Immature natural killer cell (primary cell): Measurements from ENCODE around the gene DYNLT2. TPM values are rescaled to one million over a fixed set of nuclear protein-coding genes. Genes with fewer than 3 reads are reported as not detected.
"Not testable (repeated sequence)": the region's sequence is repeated elsewhere in the genome, so short reads cannot be mapped to it uniquely, and the experiment has no call there.

Experiments used
- DNase-seq, 3 donors: peaks; one replicate each; pipeline ENCODE4 v3.0.0; 2022; ENCODE audit warnings: mixed read lengths in 1 of 3
- H3K27ac Mint-ChIP-seq, 6 donors: one replicate each; pipeline ENCODE4 v1.8.0; 2020; ENCODE audit warnings: mixed read lengths in 6 of 6, mild to moderate bottlenecking in 5 of 6, inconsistent platforms in 4 of 6, moderate library complexity in 3 of 6
- H3K27me3 Mint-ChIP-seq, 3 donors: one replicate each; pipeline ENCODE4 v1.8.0; 2020 to 2021; ENCODE audit warnings: low read depth in 3 of 3, mild to moderate bottlenecking in 3 of 3, mixed read lengths in 3 of 3, moderate library complexity in 3 of 3, inconsistent platforms in 1 of 3
- H3K36me3 Mint-ChIP-seq, 3 donors: one replicate each; pipeline ENCODE4 v1.8.0; 2020; ENCODE audit warnings: mixed read lengths in 3 of 3, inconsistent platforms in 2 of 3, mild to moderate bottlenecking in 2 of 3
- H3K4me1 Mint-ChIP-seq, 2 donors: one replicate each; pipeline ENCODE4 v1.8.0; 2020; ENCODE audit warnings: inconsistent platforms in 2 of 2, mild to moderate bottlenecking in 2 of 2, mixed read lengths in 2 of 2, moderate library complexity in 1 of 2
- H3K4me3 Mint-ChIP-seq, 5 donors: one replicate each; pipeline ENCODE4 v1.8.0; 2020; ENCODE audit warnings: mild to moderate bottlenecking in 5 of 5, mixed read lengths in 5 of 5, inconsistent platforms in 3 of 5, moderate library complexity in 3 of 5
- H3K9me3 Mint-ChIP-seq, 6 donors: one replicate each; pipeline ENCODE4 v1.8.0; 2020; ENCODE audit warnings: mild to moderate bottlenecking in 6 of 6, mixed read lengths in 6 of 6, inconsistent platforms in 4 of 6, moderate library complexity in 3 of 6
- polyA plus RNA-seq, 3 donors: library from polyadenylated mRNA; unstranded; fragments of 300-500 nt; fragmentation: Illumina TruSeq; gene quantifications; one replicate each; pipeline ENCODE4 v1.2.3, GENCODE V29; 2021

DYNLT2 gene
- polyA plus RNA-seq, 3 donors from 2014 or later = 0.21 to 0.68 (median 0.40) TPM

- Mint-ChIP-seq H3K36me3 (peaks cover 18 to 47% (median 28%) of the 10 kb centered on the region in 3 donors), H3K27me3 (peaks cover 0 to 4% (median 0%) of the 10 kb centered on the region in 3 donors), H3K4me1 (peaks cover 0 to 5% of the 10 kb centered on the region in 2 donors), H3K27ac (no peak overlapping the region), H3K9me3 (no peaks in the 10 kb centered on the region), H3K4me3 (no peak overlapping the region)
- DNase-seq = no peak
Measured at GRCh38 chr6:169777896-169778295, 26.5 kb upstream of the DYNLT2 start.

GRCh38 chr6:169776379-169776778 is 25.0 kb upstream of the DYNLT2 start:
- no peak for DNase-seq
- Mint-ChIP-seq H3K27me3 (peaks cover 0 to 4% (median 0%) of the 10 kb centered on the region in 3 donors), H3K36me3 (peaks cover 22 to 50% (median 31%) of the 10 kb centered on the region in 3 donors), H3K27ac (no peak overlapping the region), H3K4me3 (no peak overlapping the region), H3K4me1 (peaks cover 0 to 5% of the 10 kb centered on the region in 2 donors), H3K9me3 (no peaks in the 10 kb centered on the region)

- Mint-ChIP-seq H3K27me3 (peaks cover 0 to 4% (median 0%) of the 10 kb centered on the region in 3 donors), H3K4me1 (peaks cover 0 to 5% of the 10 kb centered on the region in 2 donors), H3K27ac (no peak overlapping the region), H3K36me3 (peaks cover 16 to 44% (median 26%) of the 10 kb centered on the region in 3 donors), H3K4me3 (no peak overlapping the region), H3K9me3 (no peaks in the 10 kb centered on the region)
- no peak for DNase-seq
Measured at GRCh38 chr6:169775321-169775720, 23.9 kb upstream of the DYNLT2 start.

DNA sequence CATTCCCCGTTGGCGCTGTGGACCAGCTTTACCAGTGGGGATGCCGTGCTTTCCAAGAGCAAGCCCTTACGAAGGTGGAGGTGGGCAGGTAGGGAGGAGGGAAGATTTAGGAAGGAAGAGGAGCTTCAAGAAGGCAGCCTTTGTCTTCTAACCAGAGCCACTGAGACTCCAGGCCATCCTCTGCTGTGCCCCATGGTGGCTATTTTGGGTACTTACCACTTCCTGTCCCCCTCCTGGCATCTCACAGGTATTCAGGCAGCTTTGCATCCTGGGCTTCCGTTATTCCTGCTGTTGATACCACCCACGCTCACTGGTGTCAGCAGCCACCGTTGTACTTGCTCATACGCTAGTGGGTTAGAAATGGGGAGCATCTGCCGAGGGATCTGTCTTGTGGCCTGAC is 23.0 kb upstream of the DYNLT2 start:
- Mint-ChIP-seq H3K27ac (no peak overlapping the region), H3K4me3 (no peak overlapping the region), H3K9me3 (no peaks in the 10 kb centered on the region), H3K27me3 (peaks cover 0 to 4% (median 0%) of the 10 kb centered on the region in 3 donors), H3K36me3 (peaks cover 23 to 45% (median 26%) of the 10 kb centered on the region in 3 donors), H3K4me1 (peaks cover 0 to 5% of the 10 kb centered on the region in 2 donors)
- DNase-seq = no peak

DNA sequence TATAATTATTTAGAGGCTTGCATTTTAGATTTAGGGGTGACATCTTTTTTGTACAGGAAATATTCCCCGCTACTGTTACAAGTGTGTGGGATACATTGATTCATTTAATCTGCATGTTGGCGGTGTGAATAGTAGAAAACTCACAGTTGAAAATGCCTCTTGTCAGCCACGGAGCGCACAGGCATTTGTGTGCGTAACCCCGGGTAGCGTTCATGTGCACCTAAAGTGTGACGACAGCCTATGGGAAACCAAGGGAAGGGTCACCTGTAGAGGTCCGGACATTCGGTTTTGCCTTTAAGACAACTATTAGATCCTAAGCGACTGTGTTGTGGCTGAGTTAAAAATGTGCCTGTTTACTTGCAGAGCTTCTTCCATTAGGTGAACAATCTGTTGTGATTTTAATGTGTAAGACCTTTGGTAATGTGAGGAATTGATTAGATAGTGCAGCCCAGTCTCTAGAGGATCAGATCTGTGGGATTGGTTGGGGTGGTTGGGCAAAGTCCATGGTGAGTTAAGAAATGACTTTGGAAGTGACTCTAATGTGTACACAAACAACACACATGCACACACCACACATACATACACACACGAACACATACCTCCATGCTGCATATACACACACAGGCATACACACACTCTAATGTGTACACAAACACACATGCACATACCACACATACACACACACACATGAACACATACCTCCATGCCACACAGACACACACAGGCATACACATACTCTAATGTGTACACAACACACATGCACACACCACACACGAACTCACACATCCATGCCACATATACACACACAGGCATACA is 15.8 kb upstream of the DYNLT2 start:
- H3K27me3 Mint-ChIP-seq = peaks cover 0 to 2% (median 0%) of the 10 kb centered on the region in 3 donors
- H3K4me1 Mint-ChIP-seq = no peaks in the 10 kb centered on the region
- H3K27ac Mint-ChIP-seq = peak overlapping the region in 1 of 6 donors; percentile 12
- H3K36me3 Mint-ChIP-seq = peaks cover 37 to 48% (median 44%) of the 10 kb centered on the region in 3 donors
- H3K4me3 Mint-ChIP-seq = no peak overlapping the region
- DNase-seq = no peak
- H3K9me3 Mint-ChIP-seq = no peaks in the 10 kb centered on the region

- Mint-ChIP-seq H3K4me3 (no peak overlapping the region), H3K27me3 (peaks cover 0 to 2% (median 0%) of the 10 kb centered on the region in 3 donors), H3K36me3 (peaks cover 34 to 47% (median 45%) of the 10 kb centered on the region in 3 donors)
Measured at GRCh38 chr6:169766232-169766631, 14.9 kb upstream of the DYNLT2 start.

GRCh38 chr6:169765789-169766188 is 14.4 kb upstream of the DYNLT2 start:
- not testable (repeated sequence) for H3K9me3 Mint-ChIP-seq, H3K27me3 Mint-ChIP-seq, H3K27ac Mint-ChIP-seq, H3K4me1 Mint-ChIP-seq, DNase-seq, H3K4me3 Mint-ChIP-seq
- H3K36me3 Mint-ChIP-seq = peaks cover 34 to 48% (median 45%) of the 10 kb centered on the region in 3 donors

More at GRCh38 chr6:169766232-169766631, 14.9 kb upstream of the DYNLT2 start:
- no peaks in the 10 kb centered on the region for H3K9me3 Mint-ChIP-seq
- H3K27ac Mint-ChIP-seq = no peak overlapping the region
- no peaks in the 10 kb centered on the region for H3K4me1 Mint-ChIP-seq
- DNase-seq = no peak

- no peaks in the 10 kb centered on the region for H3K4me1 Mint-ChIP-seq
- H3K27me3 Mint-ChIP-seq = peaks cover 0 to 2% (median 0%) of the 10 kb centered on the region in 3 donors
- H3K27ac Mint-ChIP-seq = peak overlapping the region in 2 of 6 donors; percentile 34 to 40
- peaks cover 46 to 60% (median 50%) of the 10 kb centered on the region in 3 donors for H3K36me3 Mint-ChIP-seq
- H3K9me3 Mint-ChIP-seq = no peaks in the 10 kb centered on the region
- no peak overlapping the region for H3K4me3 Mint-ChIP-seq
- no peak for DNase-seq
Measured at GRCh38 chr6:169763881-169764280, 12.5 kb upstream of the DYNLT2 start.

DNA sequence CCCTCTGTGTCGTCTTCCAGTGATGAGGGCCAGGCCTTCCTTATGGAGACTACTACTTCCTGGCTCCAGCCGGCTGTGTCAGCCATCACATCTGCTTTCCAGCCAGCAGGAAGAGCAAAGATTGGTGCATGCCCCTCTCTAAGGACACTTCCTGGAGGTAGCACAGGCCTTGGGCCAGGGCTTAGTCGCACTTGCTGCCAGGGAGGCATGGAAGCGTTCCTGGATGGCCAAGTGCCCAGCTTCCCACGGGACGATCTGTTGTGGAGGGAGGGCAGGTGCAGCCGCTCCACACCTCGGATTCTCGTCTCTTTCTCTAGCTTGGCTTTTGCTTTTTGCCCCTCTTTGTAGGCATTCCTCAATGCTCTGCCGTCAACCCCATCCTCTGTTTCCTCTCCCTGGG is 11.9 kb upstream of the DYNLT2 start:
- H3K27ac Mint-ChIP-seq = no peak overlapping the region
- no peak overlapping the region for H3K4me3 Mint-ChIP-seq
- H3K9me3 Mint-ChIP-seq = no peaks in the 10 kb centered on the region
- H3K4me1 Mint-ChIP-seq = no peaks in the 10 kb centered on the region
- peaks cover 46 to 66% (median 54%) of the 10 kb centered on the region in 3 donors for H3K36me3 Mint-ChIP-seq
- H3K27me3 Mint-ChIP-seq = peaks cover 0 to 2% (median 0%) of the 10 kb centered on the region in 3 donors
- DNase-seq = no peak

GRCh38 chr6:169755162-169755561 is 3.8 kb upstream of the DYNLT2 start:
- Mint-ChIP-seq H3K36me3 (peaks cover 17 to 31% (median 24%) of the 10 kb centered on the region in 3 donors), H3K27ac (no peak overlapping the region), H3K4me1 (peaks cover 25 to 30% of the 10 kb centered on the region in 2 donors), H3K4me3 (no peak overlapping the region), H3K27me3 (peaks cover 3 to 6% (median 5%) of the 10 kb centered on the region in 3 donors), H3K9me3 (no peaks in the 10 kb centered on the region)
- no peak for DNase-seq

- Mint-ChIP-seq H3K27me3 (peaks cover 3 to 6% (median 5%) of the 10 kb centered on the region in 3 donors), H3K4me1 (peaks cover 28 to 39% of the 10 kb centered on the region in 2 donors), H3K36me3 (peaks cover 5 to 9% (median 6%) of the 10 kb centered on the region in 3 donors), H3K9me3 (no peaks in the 10 kb centered on the region), H3K27ac (peak overlapping the region; percentile 90 to 99 (median 94)), H3K4me3 (peak overlapping the region; percentile 84 to 99 (median 98))
- no peak for DNase-seq
Measured at GRCh38 chr6:169752074-169752623, 777 bp upstream of the DYNLT2 start.

DNA sequence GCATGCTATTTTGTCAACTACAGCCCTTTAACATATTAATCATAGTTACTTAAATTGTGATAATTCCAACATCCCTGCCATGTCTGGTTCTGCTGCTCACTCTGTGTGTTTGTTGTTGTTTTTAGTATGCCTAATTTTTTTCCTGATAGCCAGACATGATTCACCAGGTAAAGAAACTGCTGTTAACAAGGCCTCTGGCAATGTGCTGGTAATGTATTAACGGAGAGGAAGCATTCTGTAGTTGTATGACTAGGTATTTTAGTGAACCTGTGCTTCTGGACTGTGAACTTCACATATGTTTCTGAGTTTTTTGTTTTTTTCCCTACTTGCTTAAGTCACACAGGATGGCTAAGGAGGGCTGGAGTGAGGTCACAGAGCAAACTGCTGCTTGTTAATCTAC is 4.8 kb downstream of the DYNLT2 start:
- no peak for DNase-seq
- Mint-ChIP-seq H3K4me1 (peaks cover 16 to 24% of the 10 kb centered on the region in 2 donors), H3K27ac (no peak overlapping the region), H3K9me3 (peaks cover 0 to 2% (median 0%) of the 10 kb centered on the region in 6 donors), H3K36me3 (peaks cover 3 to 7% (median 5%) of the 10 kb centered on the region in 3 donors), H3K4me3 (no peak overlapping the region), H3K27me3 (peaks cover 3 to 9% (median 6%) of the 10 kb centered on the region in 3 donors)

GRCh38 chr6:169745405-169745804 is 6.0 kb downstream of the DYNLT2 start:
- H3K4me1 Mint-ChIP-seq = peaks cover 6 to 12% of the 10 kb centered on the region in 2 donors
- H3K27me3 Mint-ChIP-seq = peaks cover 0 to 3% (median 2%) of the 10 kb centered on the region in 3 donors
- DNase-seq = no peak
- H3K27ac Mint-ChIP-seq = no peak overlapping the region
- peaks cover 0 to 2% (median 0%) of the 10 kb centered on the region in 6 donors for H3K9me3 Mint-ChIP-seq
- no peak overlapping the region for H3K4me3 Mint-ChIP-seq
- peaks cover 3 to 7% (median 5%) of the 10 kb centered on the region in 3 donors for H3K36me3 Mint-ChIP-seq

DNA sequence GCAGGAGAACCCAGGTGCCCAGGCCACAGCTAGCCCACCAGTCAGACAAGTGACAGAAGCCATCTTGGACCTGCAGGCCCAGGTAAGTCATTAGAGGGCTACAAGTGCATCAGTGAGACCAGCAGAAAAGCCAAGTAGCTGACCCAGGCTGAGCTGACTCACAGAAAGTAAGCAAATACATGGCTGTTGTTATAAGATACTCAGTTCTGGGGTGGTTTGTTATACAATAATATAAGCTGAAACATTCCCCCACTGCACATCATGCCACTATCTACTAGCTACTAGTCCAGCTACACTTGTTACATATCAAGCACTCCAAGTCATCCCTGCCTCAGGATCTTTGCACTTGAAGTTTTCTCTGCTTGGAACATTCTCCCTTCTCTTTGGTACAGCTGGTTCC is 10.0 kb downstream of the DYNLT2 start:
- no peaks in the 10 kb centered on the region for H3K4me1 Mint-ChIP-seq
- H3K9me3 Mint-ChIP-seq = peaks cover 0 to 2% (median 0%) of the 10 kb centered on the region in 6 donors
- DNase-seq = no peak
- no peak overlapping the region for H3K27ac Mint-ChIP-seq
- H3K36me3 Mint-ChIP-seq = peaks cover 0 to 4% (median 3%) of the 10 kb centered on the region in 3 donors
- peaks cover 0 to 3% (median 2%) of the 10 kb centered on the region in 3 donors for H3K27me3 Mint-ChIP-seq
- no peak overlapping the region for H3K4me3 Mint-ChIP-seq
